Measurements from ENCODE around the gene PGM2. TPM values are rescaled to one million over a fixed set of nuclear protein-coding genes. Genes with fewer than 3 reads are reported as not detected.

PGM2 gene
- total and polyA plus RNA-seq, 4 donors: 4.0 to 11.9 (median 7.9) TPM

GRCh38 chr4:37889849-37890800 lies 63.6 kb downstream of the PGM2 start:
- 21% methylated on average over 63 of the region's 63 CpGs for WGBS
- Histone ChIP-seq H3K9ac (ENCODE audit: low read depth in 1 of 2, low read length in 2 of 2) (peak overlapping the region in 1 of 2 donors; percentile 15), H3K4me1 (ENCODE audit: control insufficient read depth in 4 of 4, insufficient read depth in 4 of 4, low read length in 3 of 4) (peaks cover 0 to 18% (median 7%) of the 10 kb centered on the region in 4 donors), H3K27ac (ENCODE audit: low read depth in 1 of 2, low read length in 2 of 2) (peak overlapping the region; percentile 80 to 83), H3K27me3 (ENCODE audit: control insufficient read depth in 4 of 4, insufficient read depth in 4 of 4, low read length in 3 of 4) (no peaks in the 10 kb centered on the region), H3K9me3 (ENCODE audit: control insufficient read depth in 4 of 4, low read length in 3 of 4) (no peaks in the 10 kb centered on the region), H3K4me3 (ENCODE audit: low read depth in 1 of 3, low read length in 3 of 3) (peak overlapping the region in 2 of 3 donors; percentile 83 to 96), H3K36me3 (ENCODE audit: control insufficient read depth in 4 of 4, insufficient read depth in 3 of 4, low read depth in 1 of 4, low read length in 3 of 4) (no peaks in the 10 kb centered on the region)
- TF ChIP-seq HNF4G (IDR thresholded peaks at IDR 0.05) (no peak), RAD21 (IDR thresholded peaks at IDR 0.05) (peak; percentile 79 to 83), JUND (IDR thresholded peaks at IDR 0.05) (no peak), MAX (IDR thresholded peaks at IDR 0.05) (peak; percentile 50), FOXA2 (IDR thresholded peaks at IDR 0.05) (no peak), CTCF (IDR thresholded peaks at IDR 0.05; ENCODE audit: low read depth, low read length, missing input control) (peak; percentile 42), SP1 (IDR thresholded peaks at IDR 0.05) (peak; percentile 13)
- DNase-seq (ENCODE audit: low spot score): no peak

- Histone ChIP-seq H3K36me3 (ENCODE audit: control insufficient read depth in 4 of 4, insufficient read depth in 3 of 4, low read depth in 1 of 4, low read length in 3 of 4) (no peaks in the 10 kb centered on the region), H3K4me3 (ENCODE audit: low read depth in 1 of 3, low read length in 3 of 3) (peak within 1 kb of the TSS; percentile 83 to 96 (median 91)), H3K27ac (ENCODE audit: low read depth in 1 of 2, low read length in 2 of 2) (peak within 1 kb of the TSS; percentile 80 to 83), H3K4me1 (ENCODE audit: control insufficient read depth in 4 of 4, insufficient read depth in 4 of 4, low read length in 3 of 4) (peaks cover 0 to 20% (median 10%) of the 10 kb centered on the region in 4 donors), H3K9me3 (ENCODE audit: control insufficient read depth in 4 of 4, low read length in 3 of 4) (no peaks in the 10 kb centered on the region), H3K27me3 (ENCODE audit: control insufficient read depth in 4 of 4, insufficient read depth in 4 of 4, low read length in 3 of 4) (no peaks in the 10 kb centered on the region), H3K9ac (ENCODE audit: low read depth in 1 of 2, low read length in 2 of 2) (peak within 1 kb of the TSS; percentile 50 to 73)
- no peak for TF ChIP-seq REST (IDR thresholded peaks at IDR 0.05)
- no peak for TF ChIP-seq HNF4G (IDR thresholded peaks at IDR 0.05)
- no peak for TF ChIP-seq FOXA1 (IDR thresholded peaks at IDR 0.05)
- TF ChIP-seq TAF1 (conservative IDR thresholded peaks at IDR 0.05): no peak
- no peak for TF ChIP-seq GABPA (IDR thresholded peaks at IDR 0.05 in 1 of 2, conservative IDR thresholded peaks at IDR 0.05 in 1 of 2)
- TF ChIP-seq FOXA2 (IDR thresholded peaks at IDR 0.05): no peak
- no peak for TF ChIP-seq ZBTB33 (IDR thresholded peaks at IDR 0.05)
- no peak for TF ChIP-seq ATF3 (IDR thresholded peaks at IDR 0.05)
- TF ChIP-seq YY1 (IDR thresholded peaks at IDR 0.05): no peak
- TF ChIP-seq SP1 (IDR thresholded peaks at IDR 0.05): no peak
- TF ChIP-seq EGR1 (IDR thresholded peaks at IDR 0.05; ENCODE audit: low read depth in 2 of 2): no peak
- TF ChIP-seq CTCF (IDR thresholded peaks at IDR 0.05; ENCODE audit: low read depth, low read length, missing input control): no peak
- no peak for TF ChIP-seq NR2F2 (IDR thresholded peaks at IDR 0.05)
- under 1% methylated on average over 43 of the region's 43 CpGs for WGBS
- no peak for DNase-seq (ENCODE audit: low spot score)
Observed at GRCh38 chr4:37890801-37891259, 64.3 kb downstream of the PGM2 start, which contains the start of gene TBC1D1. TBC1D1 (plus strand) TSS chr4:37891084; CDS start chr4:37902096, 11,012 bp downstream.

All from liver (tissue), 9 donors.